GM20431 (cell line): ENCODE results near the gene E2F3.
"Not testable (repeated sequence)": the region's sequence is repeated elsewhere in the genome, so short reads cannot be mapped to it uniquely, and the experiment has no call there.

Source experiments
- in situ Hi-C: fragments of 300-500 bp; cut with MseI, MboI; formaldehyde crosslinking; loops from one replicate; pipeline ENCODE4 v1.15.0; 2020; ENCODE audit warnings: low sequenced_read_pairs; ENCODE audit not compliant: unreplicated experiment

Gene E2F3

GRCh38 chr6:20458027-20458894 lies 56.6 kb downstream of the E2F3 start:
- in situ Hi-C loops, result no loop called here

GRCh38 chr6:20459682-20460081 lies 58.0 kb downstream of the E2F3 start:
- in situ Hi-C loops, result no loop called here

- in situ Hi-C loops, result no loop called here
Measured at GRCh38 chr6:20461576-20461975, 59.9 kb downstream of the E2F3 start.

- in situ Hi-C loops, result no loop called here
Measured at GRCh38 chr6:20463396-20463795, 61.7 kb downstream of the E2F3 start.

GRCh38 chr6:20464041-20464440 lies 62.4 kb downstream of the E2F3 start:
- in situ Hi-C loops, result no loop called here

- in situ Hi-C loops, result no loop called here
Measured at GRCh38 chr6:20464847-20465246, 63.2 kb downstream of the E2F3 start.

GRCh38 chr6:20465616-20466015 lies 63.9 kb downstream of the E2F3 start:
- in situ Hi-C loops, result not testable (repeated sequence)

GRCh38 chr6:20467437-20467836 lies 65.8 kb downstream of the E2F3 start:
- in situ Hi-C loops, result no loop called here

- in situ Hi-C loops, result no loop called here
Measured at GRCh38 chr6:20468209-20468608, 66.5 kb downstream of the E2F3 start.

- in situ Hi-C loops, result no loop called here
Measured at GRCh38 chr6:20472748-20473147, 71.1 kb downstream of the E2F3 start.

- in situ Hi-C loops, result no loop called here
Measured at GRCh38 chr6:20473518-20473917, 71.8 kb downstream of the E2F3 start.

- in situ Hi-C loops, result loop anchor here (25.0 kb wide), 1 partner anchor 388 kb away; no protein-coding TSS in a partner anchor
Measured at GRCh38 chr6:20474874-20475542, 73.3 kb downstream of the E2F3 start.

GRCh38 chr6:20476501-20477043 lies 74.9 kb downstream of the E2F3 start:
- in situ Hi-C loops, result loop anchor here (25.0 kb wide), 1 partner anchor 389 kb away; no protein-coding TSS in a partner anchor

GRCh38 chr6:20477485-20477884 lies 75.8 kb downstream of the E2F3 start:
- in situ Hi-C loops, result loop anchor here (25.0 kb wide), 1 partner anchor 390 kb away; no protein-coding TSS in a partner anchor

GRCh38 chr6:20479060-20479459 lies 77.4 kb downstream of the E2F3 start:
- in situ Hi-C loops, result loop anchor here (25.0 kb wide), 1 partner anchor 392 kb away; no protein-coding TSS in a partner anchor

GRCh38 chr6:20479526-20479925 lies 77.8 kb downstream of the E2F3 start:
- in situ Hi-C loops, result loop anchor here (25.0 kb wide), 1 partner anchor 392 kb away; no protein-coding TSS in a partner anchor

- in situ Hi-C loops, result loop anchor here (25.0 kb wide), 1 partner anchor 394 kb away; no protein-coding TSS in a partner anchor
Measured at GRCh38 chr6:20481281-20481680, 79.6 kb downstream of the E2F3 start.

- in situ Hi-C loops, result loop anchor here (25.0 kb wide), 1 partner anchor 397 kb away; no protein-coding TSS in a partner anchor
Measured at GRCh38 chr6:20483887-20484497, 82.3 kb downstream of the E2F3 start.

- in situ Hi-C loops, result loop anchor here (25.0 kb wide), 1 partner anchor 399 kb away; no protein-coding TSS in a partner anchor
Measured at GRCh38 chr6:20486641-20487040, 85.0 kb downstream of the E2F3 start.
